Keratinocyte (primary cell): ENCODE data around the gene ELAVL1. TPM values are rescaled to one million over a fixed set of nuclear protein-coding genes. Genes with fewer than 3 reads are reported as not detected.

Experiments used
- DNase-seq: peaks from one replicate; pipeline ENCODE4 v3.0.0-alpha.2; 2011; ENCODE audit warnings: low read depth, missing footprints, low spot score
- FAIRE-seq: peaks from 2 replicates; lab custom pipeline; 2011; peaks lifted over from hg19 to GRCh38; lab: Jason Lieb, UNC
- H2AFZ ChIP-seq: 2 replicates; pipeline ENCODE4 v1.6.0; 2012; ENCODE audit warnings: low read length, control low read depth, inconsistent platforms; ENCODE audit not compliant: control insufficient read depth
- H3K27ac ChIP-seq: 2 replicates; pipeline ENCODE4 v1.5.1; 2011; ENCODE audit warnings: low read length; ENCODE audit not compliant: control insufficient read depth, insufficient read depth
- H3K27me3 ChIP-seq: 3 replicates; pipeline ENCODE4 v1.6.0; 2011; ENCODE audit warnings: low read length; ENCODE audit not compliant: control insufficient read depth, insufficient read depth; ENCODE audit errors: extremely low read depth
- H3K36me3 ChIP-seq, 2 experiments: 2 replicates in 1 of 2; 3 replicates in 1 of 2; pipeline ENCODE4 v1.5.1; 2011; ENCODE audit warnings: low read length in 2 of 2, mild to moderate bottlenecking in 1 of 2; ENCODE audit not compliant: control insufficient read depth in 2 of 2, insufficient read depth in 2 of 2; ENCODE audit errors: extremely low read depth in 1 of 2
- H3K4me1 ChIP-seq: 3 replicates; pipeline ENCODE4 v1.5.1; 2011; ENCODE audit warnings: low read length; ENCODE audit not compliant: control insufficient read depth, insufficient read depth; ENCODE audit errors: extremely low read depth
- H3K4me2 ChIP-seq: 3 replicates; pipeline ENCODE4 v1.6.0; 2011; ENCODE audit warnings: low read depth, low read length; ENCODE audit not compliant: control insufficient read depth, insufficient read depth; ENCODE audit errors: extremely low read depth
- H3K4me3 ChIP-seq, 3 experiments: fragments of 200-600 bp in 1 of 3; sonication (generic) in 1 of 3; 2 replicates in 2 of 3; 3 replicates in 1 of 3; pipeline ENCODE4 v1.5.1; 2011 to 2016; ENCODE audit warnings: low read length in 3 of 3, mild to moderate bottlenecking in 3 of 3, control low read depth in 2 of 3, inconsistent platforms in 1 of 3, low read depth in 1 of 3, mixed read lengths in 1 of 3, mixed run types in 1 of 3, moderate library complexity in 1 of 3; ENCODE audit not compliant: control insufficient read depth in 2 of 3, insufficient read depth in 2 of 3; ENCODE audit errors: extremely low read depth in 1 of 3
- H3K79me2 ChIP-seq: 2 replicates; pipeline ENCODE4 v1.6.0; 2012; ENCODE audit warnings: low read length; ENCODE audit not compliant: control insufficient read depth, insufficient read depth
- H3K9ac ChIP-seq: 3 replicates; pipeline ENCODE4 v1.6.0; 2011; ENCODE audit warnings: low read length; ENCODE audit not compliant: control insufficient read depth, insufficient read depth; ENCODE audit errors: extremely low read depth
- H3K9me1 ChIP-seq: 3 replicates; pipeline ENCODE4 v1.6.0; 2011; ENCODE audit warnings: low read length; ENCODE audit not compliant: control insufficient read depth, insufficient read depth; ENCODE audit errors: extremely low read depth
- H3K9me3 ChIP-seq: 2 replicates; pipeline ENCODE4 v1.5.1; 2012; ENCODE audit warnings: low read depth, low read length; ENCODE audit not compliant: control insufficient read depth
- H4K20me1 ChIP-seq: 3 replicates; pipeline ENCODE4 v1.6.0; 2011; ENCODE audit warnings: low read length; ENCODE audit not compliant: control insufficient read depth, insufficient read depth; ENCODE audit errors: extremely low read depth
- CTCF ChIP-seq, 3 experiments: IDR thresholded peaks in 1 of 3; conservative IDR thresholded peaks in 1 of 3; optimal IDR thresholded peaks in 1 of 3; 2 replicates in 2 of 3; 3 replicates in 1 of 3; pipeline versions ENCODE3 to v1.5.1; 2011; ENCODE audit warnings: low read length in 3 of 3, mild to moderate bottlenecking in 3 of 3, moderate library complexity in 2 of 3, control low read depth in 1 of 3, inconsistent platforms in 1 of 3; ENCODE audit not compliant: insufficient read depth in 2 of 3; ENCODE audit errors: extremely low read depth in 1 of 3
- EZH2 ChIP-seq: IDR thresholded peaks from one replicate; pipeline ENCODE4 v1.6.1; 2012; ENCODE audit warnings: inconsistent platforms, mild to moderate bottlenecking, low read length, moderate library complexity
- dilution Hi-C: fragments of 300-500 bp; cut with MboI; formaldehyde crosslinking; loops from one replicate; pipeline ENCODE4 v1.7.0; 2020; ENCODE audit warnings: low sequenced_read_pairs; ENCODE audit not compliant: extremely low pct_ligation_motif_present
- polyA plus RNA-seq, 5 experiments: library from polyadenylated mRNA; depleted of rRNA in 3 of 5; stranded (reverse) in 3 of 5; stranded (forward) in 1 of 5; unstranded in 1 of 5; fragments of >200 nt; gene quantifications; 1 replicate in 1 of 5; 2 replicates in 3 of 5; 3 replicates in 1 of 5; pipeline versions ENCODE4 v1.2.1 to v1.2.3, GENCODE V29; 2011 to 2012; ENCODE audit warnings: missing spikeins in 2 of 5, low read depth in 1 of 5, low replicate concordance in 1 of 5

The ELAVL1 gene
- polyA plus RNA-seq, 1 donor (not counting 4 experiments of a cell fraction or from before 2014, with no cell fraction given): 46.9 TPM

GRCh38 chr19:7923295-7924191 lies 81.9 kb downstream of the ELAVL1 start:
- Histone ChIP-seq H2AFZ (no peak overlapping the region), H3K4me2 (no peak overlapping the region), H3K4me1 (peaks cover 20% of the 10 kb centered on the region), H3K79me2 (no peaks in the 10 kb centered on the region), H3K4me3 (no peak overlapping the region), H3K27ac (no peak overlapping the region), H4K20me1 (no peaks in the 10 kb centered on the region), H3K9ac (no peak overlapping the region), H3K36me3 (peaks cover 4 to 5% of the 10 kb centered on the region in 2 experiments), H3K9me1 (peaks cover 3% of the 10 kb centered on the region), H3K27me3 (peaks cover 1% of the 10 kb centered on the region), H3K9me3 (no peaks in the 10 kb centered on the region)
- no peak for TF ChIP-seq CTCF (optimal IDR thresholded peaks at IDR 0.05 in 1 of 3, IDR thresholded peaks at IDR 0.05 in 1 of 3, conservative IDR thresholded peaks at IDR 0.05 in 1 of 3; ENCODE audit: extremely low read depth in 1 of 3, insufficient read depth in 2 of 3, low read length in 3 of 3)
- no peak for TF ChIP-seq EZH2
- FAIRE-seq (no peak), DNase-seq (no peak)
- dilution Hi-C loops: no loop called here

GRCh38 chr19:7922836-7923195 lies 82.6 kb downstream of the ELAVL1 start:
- Histone ChIP-seq H3K9ac (no peak overlapping the region), H3K27me3 (peaks cover 4% of the 10 kb centered on the region), H3K4me2 (no peak overlapping the region), H4K20me1 (no peaks in the 10 kb centered on the region), H3K9me3 (no peaks in the 10 kb centered on the region), H3K4me1 (peaks cover 13% of the 10 kb centered on the region), H3K27ac (no peak overlapping the region), H3K36me3 (peaks cover 4 to 5% of the 10 kb centered on the region in 2 experiments), H3K79me2 (no peaks in the 10 kb centered on the region), H3K9me1 (no peaks in the 10 kb centered on the region), H3K4me3 (no peak overlapping the region), H2AFZ (no peak overlapping the region)
- TF ChIP-seq EZH2: no peak
- no peak for TF ChIP-seq CTCF (optimal IDR thresholded peaks at IDR 0.05 in 1 of 3, IDR thresholded peaks at IDR 0.05 in 1 of 3, conservative IDR thresholded peaks at IDR 0.05 in 1 of 3; ENCODE audit: extremely low read depth in 1 of 3, insufficient read depth in 2 of 3, low read length in 3 of 3)
- no peak for FAIRE-seq
- DNase-seq: no peak
- dilution Hi-C loops: no loop called here
